Measurements from ENCODE around the gene RAB8A.

DNA sequence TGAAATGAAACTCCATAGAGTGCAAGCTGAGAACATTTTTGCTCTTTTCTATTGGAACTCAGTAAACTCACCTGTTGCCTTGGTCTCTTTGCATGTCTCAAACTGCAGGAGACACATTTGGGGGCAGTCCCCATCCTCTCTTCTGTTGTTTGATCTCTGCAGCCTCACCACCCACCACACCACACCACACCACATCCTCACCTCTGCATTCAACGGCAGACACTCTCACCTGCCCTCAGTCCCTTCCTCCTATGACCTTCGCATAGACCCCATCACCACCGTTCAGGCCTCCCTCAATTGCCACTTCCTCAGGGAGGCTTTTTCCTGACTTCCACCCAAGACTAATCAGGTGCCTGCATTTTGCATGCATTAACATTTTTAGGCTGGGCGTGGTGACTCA lies 49.7 kb upstream of the RAB8A start:
- TF ChIP-seq, protein P1, sequence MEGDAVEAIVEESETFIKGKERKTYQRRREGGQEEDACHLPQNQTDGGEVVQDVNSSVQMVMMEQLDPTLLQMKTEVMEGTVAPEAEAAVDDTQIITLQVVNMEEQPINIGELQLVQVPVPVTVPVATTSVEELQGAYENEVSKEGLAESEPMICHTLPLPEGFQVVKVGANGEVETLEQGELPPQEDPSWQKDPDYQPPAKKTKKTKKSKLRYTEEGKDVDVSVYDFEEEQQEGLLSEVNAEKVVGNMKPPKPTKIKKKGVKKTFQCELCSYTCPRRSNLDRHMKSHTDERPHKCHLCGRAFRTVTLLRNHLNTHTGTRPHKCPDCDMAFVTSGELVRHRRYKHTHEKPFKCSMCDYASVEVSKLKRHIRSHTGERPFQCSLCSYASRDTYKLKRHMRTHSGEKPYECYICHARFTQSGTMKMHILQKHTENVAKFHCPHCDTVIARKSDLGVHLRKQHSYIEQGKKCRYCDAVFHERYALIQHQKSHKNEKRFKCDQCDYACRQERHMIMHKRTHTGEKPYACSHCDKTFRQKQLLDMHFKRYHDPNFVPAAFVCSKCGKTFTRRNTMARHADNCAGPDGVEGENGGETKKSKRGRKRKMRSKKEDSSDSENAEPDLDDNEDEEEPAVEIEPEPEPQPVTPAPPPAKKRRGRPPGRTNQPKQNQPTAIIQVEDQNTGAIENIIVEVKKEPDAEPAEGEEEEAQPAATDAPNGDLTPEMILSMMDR (conservative IDR thresholded peaks at IDR 0.05; ENCODE audit: low read depth in 2 of 2) = no peak
- TF ChIP-seq POLR2AphosphoS5 (IDR thresholded peaks at IDR 0.05; ENCODE audit: low read depth) (no peak), EZH2 (IDR thresholded peaks at IDR 0.05; ENCODE audit: low read depth, unreplicated experiment) (no peak), JUNB (IDR thresholded peaks at IDR 0.05; ENCODE audit: unreplicated experiment) (no peak), ZNF331 (CRISPR knock-in tag; IDR thresholded peaks at IDR 0.05; ENCODE audit: low read depth) (no peak), STAT1 (IDR thresholded peaks at IDR 0.05; ENCODE audit: unreplicated experiment) (no peak), EZH2phosphoT487 (IDR thresholded peaks at IDR 0.05; ENCODE audit: unreplicated experiment) (no peak), CREB1 (CRISPR knock-in tag; IDR thresholded peaks at IDR 0.05; ENCODE audit: low read depth) (no peak), ZNF114 (CRISPR knock-in tag; IDR thresholded peaks at IDR 0.05) (no peak), NANOG (IDR thresholded peaks at IDR 0.05; ENCODE audit: borderline replicate concordance) (no peak)
- TF ChIP-seq, protein P2, sequence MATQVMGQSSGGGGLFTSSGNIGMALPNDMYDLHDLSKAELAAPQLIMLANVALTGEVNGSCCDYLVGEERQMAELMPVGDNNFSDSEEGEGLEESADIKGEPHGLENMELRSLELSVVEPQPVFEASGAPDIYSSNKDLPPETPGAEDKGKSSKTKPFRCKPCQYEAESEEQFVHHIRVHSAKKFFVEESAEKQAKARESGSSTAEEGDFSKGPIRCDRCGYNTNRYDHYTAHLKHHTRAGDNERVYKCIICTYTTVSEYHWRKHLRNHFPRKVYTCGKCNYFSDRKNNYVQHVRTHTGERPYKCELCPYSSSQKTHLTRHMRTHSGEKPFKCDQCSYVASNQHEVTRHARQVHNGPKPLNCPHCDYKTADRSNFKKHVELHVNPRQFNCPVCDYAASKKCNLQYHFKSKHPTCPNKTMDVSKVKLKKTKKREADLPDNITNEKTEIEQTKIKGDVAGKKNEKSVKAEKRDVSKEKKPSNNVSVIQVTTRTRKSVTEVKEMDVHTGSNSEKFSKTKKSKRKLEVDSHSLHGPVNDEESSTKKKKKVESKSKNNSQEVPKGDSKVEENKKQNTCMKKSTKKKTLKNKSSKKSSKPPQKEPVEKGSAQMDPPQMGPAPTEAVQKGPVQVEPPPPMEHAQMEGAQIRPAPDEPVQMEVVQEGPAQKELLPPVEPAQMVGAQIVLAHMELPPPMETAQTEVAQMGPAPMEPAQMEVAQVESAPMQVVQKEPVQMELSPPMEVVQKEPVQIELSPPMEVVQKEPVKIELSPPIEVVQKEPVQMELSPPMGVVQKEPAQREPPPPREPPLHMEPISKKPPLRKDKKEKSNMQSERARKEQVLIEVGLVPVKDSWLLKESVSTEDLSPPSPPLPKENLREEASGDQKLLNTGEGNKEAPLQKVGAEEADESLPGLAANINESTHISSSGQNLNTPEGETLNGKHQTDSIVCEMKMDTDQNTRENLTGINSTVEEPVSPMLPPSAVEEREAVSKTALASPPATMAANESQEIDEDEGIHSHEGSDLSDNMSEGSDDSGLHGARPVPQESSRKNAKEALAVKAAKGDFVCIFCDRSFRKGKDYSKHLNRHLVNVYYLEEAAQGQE (IDR thresholded peaks at IDR 0.05; ENCODE audit: unreplicated experiment) = no peak
- TF ChIP-seq, protein P3, sequence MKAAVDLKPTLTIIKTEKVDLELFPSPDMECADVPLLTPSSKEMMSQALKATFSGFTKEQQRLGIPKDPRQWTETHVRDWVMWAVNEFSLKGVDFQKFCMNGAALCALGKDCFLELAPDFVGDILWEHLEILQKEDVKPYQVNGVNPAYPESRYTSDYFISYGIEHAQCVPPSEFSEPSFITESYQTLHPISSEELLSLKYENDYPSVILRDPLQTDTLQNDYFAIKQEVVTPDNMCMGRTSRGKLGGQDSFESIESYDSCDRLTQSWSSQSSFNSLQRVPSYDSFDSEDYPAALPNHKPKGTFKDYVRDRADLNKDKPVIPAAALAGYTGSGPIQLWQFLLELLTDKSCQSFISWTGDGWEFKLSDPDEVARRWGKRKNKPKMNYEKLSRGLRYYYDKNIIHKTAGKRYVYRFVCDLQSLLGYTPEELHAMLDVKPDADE (IDR thresholded peaks at IDR 0.05) = no peak

Measured in GM23338 (cell line).